Activated CD4-positive, alpha-beta memory T cell treated with anti-CD3 and anti-CD28 coated beads, Interleukin-2, amount 10 ng/mL, durations not matched to agents 7 days and 5 days (primary cell): Measurements from ENCODE around the gene TRIM6. TPM values are rescaled to one million over a fixed set of nuclear protein-coding genes. Genes with fewer than 3 reads are reported as not detected.

Experiments
- CTCF ChIA-PET: fragments of 350-600 bp; sonication (Branson Sonifier 250); formaldehyde crosslinking; loops from one replicate; lab custom pipeline; 2021; ENCODE audit warnings: antibody characterized with exemption, inconsistent platforms; lab: Charles Lee
- POLR2A ChIA-PET: fragments of 350-600 bp; sonication (Branson Sonifier 250); formaldehyde crosslinking; loops from one replicate; lab custom pipeline; 2021; ENCODE audit warnings: antibody characterized with exemption; lab: Charles Lee
- DNase-seq: peaks from one replicate; pipeline ENCODE4 v3.0.0-alpha.2; 2020
- H3K27ac Mint-ChIP-seq: one replicate; pipeline ENCODE4 v1.8.0; 2021; ENCODE audit warnings: mild to moderate bottlenecking, mixed read lengths
- H3K27me3 Mint-ChIP-seq: one replicate; pipeline ENCODE4 v1.8.0; 2021; ENCODE audit warnings: mixed read lengths
- H3K36me3 Mint-ChIP-seq: one replicate; pipeline ENCODE4 v1.8.0; 2021; ENCODE audit warnings: low read depth, mixed read lengths
- H3K4me1 Mint-ChIP-seq: one replicate; pipeline ENCODE4 v1.8.0; 2021; ENCODE audit warnings: mixed read lengths
- H3K4me3 Mint-ChIP-seq: one replicate; pipeline ENCODE4 v1.8.0; 2021; ENCODE audit warnings: mild to moderate bottlenecking, mixed read lengths
- H3K9me3 Mint-ChIP-seq: one replicate; pipeline ENCODE4 v1.8.0; 2021; ENCODE audit warnings: mixed read lengths
- total RNA-seq, 2 experiments: library from RNA; stranded (reverse); gene quantifications; one replicate each; pipeline ENCODE4 v1.2.3, GENCODE V29; 2021

Gene TRIM6
- total RNA-seq, 2 experiments from 2014 or later = 0.60 to 1.1 TPM

DNA sequence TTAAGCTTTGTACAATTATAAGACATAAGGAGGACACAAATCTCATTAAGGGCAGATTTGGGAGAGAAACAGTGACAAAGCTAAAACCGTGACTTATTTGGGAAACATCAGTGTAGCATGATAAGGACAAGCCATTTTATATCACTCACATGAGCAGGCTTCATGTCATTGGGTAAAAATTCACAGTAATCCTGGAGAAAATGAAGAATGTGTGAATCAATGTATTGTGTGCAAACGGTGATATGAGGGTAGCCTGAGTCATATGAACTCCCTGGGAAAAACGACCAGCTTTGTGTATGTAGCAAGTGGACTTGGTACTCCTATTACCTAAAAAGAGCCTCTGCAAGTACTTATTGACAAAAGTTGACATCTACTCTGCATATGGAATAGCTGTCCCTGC lies 22.4 kb downstream of the TRIM6 start:
- no peak overlapping the region for H3K4me3 Mint-ChIP-seq
- CTCF ChIA-PET = no interaction called here

DNA sequence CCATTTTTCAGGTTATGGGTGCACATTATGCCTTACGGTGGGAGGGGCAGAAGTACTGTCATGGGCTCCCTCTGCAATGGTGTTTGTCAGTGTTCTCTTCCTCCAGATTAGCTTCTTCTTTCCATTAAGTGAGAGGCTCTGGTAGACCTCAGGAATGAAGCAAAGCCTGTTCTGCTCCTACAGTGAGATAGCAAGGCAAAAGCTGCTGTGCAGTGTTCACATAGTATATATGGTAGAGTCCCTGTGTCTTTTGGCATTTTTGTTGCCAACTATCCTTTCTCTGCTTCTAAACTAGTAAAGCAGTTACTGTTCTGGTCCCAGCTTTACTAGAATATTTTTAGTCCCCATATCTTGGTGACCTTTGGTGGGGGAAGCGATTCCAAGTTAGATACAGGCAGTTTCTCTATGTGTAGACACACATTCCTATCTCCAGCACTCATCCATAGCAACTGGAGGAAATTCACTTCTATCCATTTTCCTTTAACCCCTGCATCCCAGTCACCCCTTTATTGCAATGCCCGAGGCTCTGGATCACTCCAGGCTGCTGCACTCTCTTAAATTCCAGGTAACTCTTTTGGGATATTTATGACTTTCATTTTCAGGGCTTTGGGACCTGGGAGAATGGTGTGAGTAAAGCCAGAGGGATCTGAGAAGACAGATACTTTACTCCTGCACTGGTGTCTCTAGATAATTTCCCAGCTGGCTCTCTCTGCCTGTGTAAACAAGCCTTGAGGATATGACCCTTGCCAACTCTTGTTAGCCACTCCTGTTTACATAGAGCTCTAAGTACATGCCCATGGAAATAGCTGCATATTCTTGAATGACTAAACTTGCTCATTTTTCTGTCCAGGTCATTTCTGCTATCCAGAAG lies 24.4 kb downstream of the TRIM6 start:
- Mint-ChIP-seq H3K36me3 (peaks cover 3% of the 10 kb centered on the region), H3K27me3 (no peaks in the 10 kb centered on the region), H3K27ac (no peak overlapping the region), H3K4me1 (peaks cover 16% of the 10 kb centered on the region), H3K4me3 (no peak overlapping the region), H3K9me3 (no peaks in the 10 kb centered on the region)
- CTCF ChIA-PET = interaction anchor here (1.0 kb wide), 1 partner anchor 21 kb away, joined by 3 read pairs; no protein-coding TSS in a partner anchor
- POLR2A ChIA-PET = interaction anchor here (1.6 kb wide), 1 partner anchor 14 kb away, joined by 4 read pairs; no protein-coding TSS in a partner anchor
- DNase-seq = no peak

More for the DNA sequence above, 22.4 kb downstream of the TRIM6 start:
- peaks cover 7% of the 10 kb centered on the region for H3K4me1 Mint-ChIP-seq
- H3K9me3 Mint-ChIP-seq = no peaks in the 10 kb centered on the region
- no peak for DNase-seq
- no peak overlapping the region for H3K27ac Mint-ChIP-seq
- POLR2A ChIA-PET = interaction anchor here (1.6 kb wide), 1 partner anchor 16 kb away, joined by 4 read pairs; no protein-coding TSS in a partner anchor
- H3K27me3 Mint-ChIP-seq = peaks cover 3% of the 10 kb centered on the region
- H3K36me3 Mint-ChIP-seq = peaks cover 3% of the 10 kb centered on the region

DNA sequence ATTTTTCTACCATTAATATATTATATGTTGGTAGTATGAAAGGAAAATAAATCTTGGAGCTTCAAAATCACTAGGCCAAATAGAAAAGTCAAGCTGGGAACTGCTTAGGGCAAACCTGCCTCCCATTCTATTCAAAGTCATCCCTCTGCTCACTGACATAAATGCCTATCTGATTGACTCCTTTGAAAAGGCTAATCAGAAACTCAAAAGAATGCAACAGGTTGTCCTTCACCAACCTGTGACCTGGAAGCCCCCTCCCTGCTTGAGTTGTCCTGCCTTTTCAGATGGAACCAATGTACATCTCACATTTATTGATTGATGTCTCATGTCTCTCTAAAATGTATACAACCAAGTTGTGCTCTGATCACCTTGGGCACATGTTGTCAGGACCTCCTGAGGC lies 25.1 kb downstream of the TRIM6 start:
- no peak for DNase-seq
- peaks cover 6% of the 10 kb centered on the region for H3K36me3 Mint-ChIP-seq
- no peaks in the 10 kb centered on the region for H3K27me3 Mint-ChIP-seq
- H3K4me1 Mint-ChIP-seq = peaks cover 23% of the 10 kb centered on the region
- CTCF ChIA-PET = no interaction called here
- no peak overlapping the region for H3K4me3 Mint-ChIP-seq
- no peak overlapping the region for H3K27ac Mint-ChIP-seq
- POLR2A ChIA-PET = interaction anchor here (1.1 kb wide), 1 partner anchor 62 kb away, joined by 3 read pairs; no protein-coding TSS in a partner anchor
- no peaks in the 10 kb centered on the region for H3K9me3 Mint-ChIP-seq

DNA sequence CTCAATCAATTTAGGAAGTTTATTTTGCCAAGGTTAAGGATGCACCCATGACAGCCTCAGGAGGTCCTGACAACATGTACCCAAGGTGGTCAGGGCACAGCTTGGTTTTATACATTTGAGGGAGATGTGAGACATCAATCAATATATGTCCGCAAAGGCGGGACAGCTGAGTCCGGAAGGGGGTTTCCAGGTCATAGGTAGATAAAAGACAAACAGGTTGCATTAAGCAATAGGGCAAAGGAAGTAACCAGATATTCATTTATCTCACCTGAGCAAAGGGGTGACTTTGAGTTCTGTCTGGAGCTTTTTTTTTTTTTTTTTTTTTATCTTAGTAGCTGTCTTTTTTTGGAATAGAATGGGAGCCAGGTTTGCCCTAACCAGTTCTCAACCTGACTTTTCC lies 26.4 kb downstream of the TRIM6 start:
- H3K4me1 Mint-ChIP-seq = peaks cover 35% of the 10 kb centered on the region
- CTCF ChIA-PET = no interaction called here
- peaks cover 15% of the 10 kb centered on the region for H3K36me3 Mint-ChIP-seq
- DNase-seq = no peak
- no peaks in the 10 kb centered on the region for H3K27me3 Mint-ChIP-seq
- POLR2A ChIA-PET = no interaction called here
- H3K4me3 Mint-ChIP-seq = peak overlapping the region; percentile 10
- no peak overlapping the region for H3K27ac Mint-ChIP-seq
- no peaks in the 10 kb centered on the region for H3K9me3 Mint-ChIP-seq

DNA sequence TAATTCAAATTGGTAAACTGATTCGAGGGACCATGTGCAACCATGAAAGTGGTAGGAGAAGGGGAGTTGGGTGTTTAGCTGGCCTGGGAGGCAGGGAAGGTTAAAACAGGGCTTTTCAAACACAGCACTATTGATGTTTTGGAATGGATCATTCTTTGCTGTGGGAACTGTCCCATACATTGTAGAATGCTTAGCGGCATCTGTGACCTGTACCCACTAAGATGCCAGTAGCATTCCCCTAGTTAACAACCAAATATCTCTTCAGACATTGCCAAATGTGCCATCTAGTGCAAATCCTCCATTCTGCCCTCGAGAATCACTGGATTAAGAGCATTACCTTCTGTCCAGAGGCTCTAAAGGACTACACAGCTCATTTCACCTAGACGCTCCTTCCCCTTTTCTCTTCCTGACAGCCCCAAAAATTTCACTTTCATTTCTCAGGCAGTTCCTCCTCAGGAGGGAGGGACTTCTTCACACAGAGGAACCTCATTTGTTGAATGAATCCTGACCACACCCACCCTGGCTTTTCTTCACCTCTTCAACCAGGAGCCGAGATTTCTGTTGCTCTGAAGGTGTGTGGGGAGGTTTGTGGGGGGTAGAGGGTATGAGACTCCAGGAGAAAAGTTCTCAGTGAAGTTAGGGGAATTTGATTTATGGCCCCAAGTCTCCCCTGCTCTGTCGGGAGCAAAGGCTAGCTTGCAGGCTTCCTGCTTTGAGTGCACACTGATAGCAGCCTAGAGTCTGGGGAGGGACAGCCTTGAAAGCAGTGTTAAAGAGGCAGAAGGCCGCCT lies 28.2 kb downstream of the TRIM6 start, which contains the start of gene TRIM34:
Gene TRIM34, plus strand, starts transcription at position 513 of the 791 bp plus-strand sequence. CDS start 7,331 bp downstream, outside the sequence.
- ChIA-PET POLR2A (interaction anchor here (1.3 to 4.2 kb wide), 5 partner anchors 11 to 71 kb away, joined by 3 to 25 read pairs (median 4); partner anchors contain the start of genes TRIM22 and TRIM5), CTCF (interaction anchor here (1.0 to 1.2 kb wide), 2 partner anchors 60 to 765 kb away, joined by 3 to 6 read pairs; partner anchors contain the start of genes SMPD1 and TRIM5)
- peaks cover 3% of the 10 kb centered on the region for H3K9me3 Mint-ChIP-seq
- H3K4me3 Mint-ChIP-seq = peak within 1 kb of the TSS; percentile 90
- peaks cover 23% of the 10 kb centered on the region for H3K36me3 Mint-ChIP-seq
- DNase-seq = peak; percentile 72
- H3K27ac Mint-ChIP-seq = peak within 1 kb of the TSS; percentile 89
- no peaks in the 10 kb centered on the region for H3K27me3 Mint-ChIP-seq
- H3K4me1 Mint-ChIP-seq = peaks cover 48% of the 10 kb centered on the region

DNA sequence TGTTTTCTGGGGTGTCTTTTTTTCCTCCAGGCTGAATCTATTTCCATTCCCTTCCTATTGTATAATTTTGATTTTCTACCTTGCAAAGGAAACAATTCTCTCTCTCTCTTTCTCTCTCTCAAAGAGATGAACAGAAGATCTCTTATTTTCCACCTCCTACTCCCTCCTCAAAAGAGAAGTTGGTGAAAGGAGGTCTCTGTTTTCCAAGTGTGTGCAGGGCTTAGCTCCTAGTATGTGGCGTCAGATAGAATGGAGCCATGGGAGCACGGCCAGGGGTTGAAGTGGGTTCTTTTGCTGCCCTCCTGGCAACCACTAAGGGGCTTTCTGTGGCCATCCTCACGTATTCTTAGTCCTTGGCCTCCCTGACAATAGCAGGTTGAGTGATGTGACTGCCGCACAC lies 28.8 kb downstream of the TRIM6 start:
- POLR2A ChIA-PET = interaction anchor here (1.3 to 4.2 kb wide), 5 partner anchors 11 to 70 kb away, joined by 3 to 25 read pairs (median 4); partner anchors contain the start of genes TRIM22 and TRIM5
- peak overlapping the region; percentile 90 for H3K4me3 Mint-ChIP-seq
- peaks cover 25% of the 10 kb centered on the region for H3K36me3 Mint-ChIP-seq
- H3K4me1 Mint-ChIP-seq = peaks cover 48% of the 10 kb centered on the region
- no peaks in the 10 kb centered on the region for H3K27me3 Mint-ChIP-seq
- no peak for DNase-seq
- H3K27ac Mint-ChIP-seq = peak overlapping the region; percentile 89
- CTCF ChIA-PET = interaction anchor here (1.0 kb wide), 1 partner anchor 765 kb away, joined by 3 read pairs; the partner anchor contains the start of gene SMPD1
- H3K9me3 Mint-ChIP-seq = peaks cover 3% of the 10 kb centered on the region

DNA sequence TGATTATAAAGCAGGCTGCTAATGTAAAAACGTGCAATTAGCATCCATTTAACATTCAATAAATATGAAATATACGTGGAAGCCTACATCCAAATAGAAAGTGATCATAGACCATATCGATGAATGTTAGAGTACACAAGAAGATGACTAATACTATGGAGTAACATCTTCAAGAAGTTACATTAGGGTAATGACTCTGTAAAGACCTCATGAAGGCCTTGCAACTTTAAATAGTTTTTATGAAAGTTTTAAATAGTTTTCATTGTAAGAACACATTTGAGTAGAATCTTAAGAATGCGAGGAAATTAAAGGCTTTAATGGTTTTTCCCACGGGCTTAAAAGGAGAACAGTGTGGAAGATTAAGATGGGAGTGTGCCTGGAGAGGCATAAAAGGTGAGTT lies 29.8 kb downstream of the TRIM6 start:
- no peak for DNase-seq
- peak overlapping the region; percentile 49 for H3K27ac Mint-ChIP-seq
- H3K4me3 Mint-ChIP-seq = peak overlapping the region; percentile 90

DNA sequence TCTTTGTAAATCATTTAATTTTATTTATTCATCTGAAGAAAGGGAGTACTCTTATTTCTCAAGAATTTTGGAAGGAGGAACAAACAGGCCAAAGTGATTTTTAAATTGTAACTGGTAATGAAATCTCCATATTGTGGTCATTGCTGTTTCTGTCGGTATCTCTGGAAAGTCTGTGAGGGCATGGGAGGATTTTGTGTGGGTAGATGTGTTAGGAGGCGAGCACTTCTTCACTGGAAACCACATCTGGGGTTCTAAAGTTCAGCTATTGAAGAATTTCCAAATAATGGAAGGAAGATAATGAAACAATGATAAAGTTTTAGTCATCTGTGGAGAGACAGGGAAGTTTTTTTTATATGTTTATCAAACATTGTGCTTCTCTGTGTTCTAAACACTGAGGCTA lies 35.0 kb downstream of the TRIM6 start:
- ChIA-PET POLR2A (no interaction called here), CTCF (no interaction called here)
- Mint-ChIP-seq H3K36me3 (peaks cover 57% of the 10 kb centered on the region), H3K4me1 (peaks cover 30% of the 10 kb centered on the region), H3K27me3 (no peaks in the 10 kb centered on the region), H3K9me3 (peaks cover 3% of the 10 kb centered on the region), H3K27ac (no peak overlapping the region), H3K4me3 (no peak overlapping the region)
- no peak for DNase-seq

More for the DNA sequence above, 29.8 kb downstream of the TRIM6 start:
- H3K36me3 Mint-ChIP-seq = peaks cover 31% of the 10 kb centered on the region
- peaks cover 50% of the 10 kb centered on the region for H3K4me1 Mint-ChIP-seq
- CTCF ChIA-PET = interaction anchor here (0.7 kb wide), 1 partner anchor 116 kb away, joined by 3 read pairs; no protein-coding TSS in a partner anchor
- no peaks in the 10 kb centered on the region for H3K27me3 Mint-ChIP-seq
- POLR2A ChIA-PET = interaction anchor here (4.2 kb wide), 1 partner anchor 58 kb away, joined by 25 read pairs; the partner anchor contains the start of gene TRIM5
- peaks cover 3% of the 10 kb centered on the region for H3K9me3 Mint-ChIP-seq

DNA sequence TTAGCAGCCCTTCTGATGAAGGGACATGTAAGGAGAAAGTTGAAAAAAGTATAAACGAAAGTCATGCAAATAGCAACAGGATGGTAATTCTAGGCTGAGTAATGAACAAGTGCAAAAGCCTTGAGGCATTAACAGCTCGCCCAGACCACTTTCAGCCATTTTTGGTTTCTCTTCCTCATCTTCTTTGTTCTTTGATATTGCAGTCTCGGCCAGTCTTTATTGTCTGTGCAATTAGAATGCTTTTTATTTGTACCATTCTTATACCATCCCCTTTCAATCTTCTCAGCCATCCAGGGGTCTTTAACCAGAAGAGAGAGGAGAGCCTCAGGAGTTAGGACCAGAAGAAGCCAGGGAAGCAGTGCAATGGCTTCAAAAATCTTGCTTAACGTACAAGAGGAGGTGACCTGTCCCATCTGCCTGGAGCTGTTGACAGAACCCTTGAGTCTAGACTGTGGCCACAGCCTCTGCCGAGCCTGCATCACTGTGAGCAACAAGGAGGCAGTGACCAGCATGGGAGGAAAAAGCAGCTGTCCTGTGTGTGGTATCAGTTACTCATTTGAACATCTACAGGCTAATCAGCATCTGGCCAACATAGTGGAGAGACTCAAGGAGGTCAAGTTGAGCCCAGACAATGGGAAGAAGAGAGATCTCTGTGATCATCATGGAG lies 35.7 kb downstream of the TRIM6 start:
- H3K4me3 Mint-ChIP-seq = no peak overlapping the region

DNA sequence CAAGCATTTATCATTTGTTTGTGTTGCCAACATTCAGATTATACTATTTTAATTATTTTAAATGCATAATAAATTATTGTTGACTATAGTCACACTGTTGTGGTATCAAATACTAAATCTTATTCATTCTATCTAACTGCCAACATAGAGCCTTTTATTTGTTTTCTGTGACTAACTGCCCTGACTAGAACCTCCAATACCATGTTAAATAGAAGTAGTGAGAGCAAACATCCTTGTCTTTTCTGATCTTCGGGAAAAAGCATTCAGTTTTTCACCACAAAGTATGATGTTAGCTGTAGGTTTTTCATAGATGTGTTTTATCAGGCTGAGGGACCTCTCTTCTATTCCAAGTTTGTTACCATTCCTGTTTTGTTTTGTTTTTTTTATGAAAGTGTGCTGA lies 43.5 kb downstream of the TRIM6 start:
- ChIA-PET CTCF (no interaction called here), POLR2A (no interaction called here)
- no peak for DNase-seq
- peaks cover 8% of the 10 kb centered on the region for H3K4me1 Mint-ChIP-seq
- no peak overlapping the region for H3K4me3 Mint-ChIP-seq
- no peaks in the 10 kb centered on the region for H3K9me3 Mint-ChIP-seq
- H3K36me3 Mint-ChIP-seq = peaks cover 63% of the 10 kb centered on the region
- H3K27me3 Mint-ChIP-seq = no peaks in the 10 kb centered on the region
- no peak overlapping the region for H3K27ac Mint-ChIP-seq

More for the DNA sequence above, 35.7 kb downstream of the TRIM6 start:
- Mint-ChIP-seq H3K4me1 (peaks cover 24% of the 10 kb centered on the region), H3K27ac (no peak overlapping the region), H3K36me3 (peaks cover 53% of the 10 kb centered on the region), H3K27me3 (no peaks in the 10 kb centered on the region), H3K9me3 (peaks cover 3% of the 10 kb centered on the region)
- no peak for DNase-seq
- CTCF ChIA-PET = no interaction called here
- POLR2A ChIA-PET = interaction anchor here (0.7 kb wide), 1 partner anchor 15 kb away, joined by 3 read pairs; no protein-coding TSS in a partner anchor

DNA sequence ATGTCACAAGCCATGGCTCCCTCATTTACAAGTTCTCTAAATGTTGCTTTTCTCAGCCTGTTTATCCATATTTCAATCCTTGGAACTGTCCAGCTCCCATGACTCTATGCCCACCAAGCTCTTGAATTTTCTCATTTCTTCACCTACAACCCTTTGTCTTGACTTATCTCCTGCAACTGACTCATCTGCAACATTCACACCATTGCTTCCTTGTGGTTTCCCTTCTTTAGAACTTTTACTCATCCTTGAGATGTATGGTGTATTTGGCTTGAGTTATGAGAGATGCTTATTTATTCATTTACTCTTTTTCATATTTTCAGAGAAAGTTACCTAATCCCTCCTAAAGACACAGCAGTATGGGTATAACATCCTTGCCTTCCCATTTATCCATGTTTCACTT lies 47.1 kb downstream of the TRIM6 start:
- no peak overlapping the region for H3K4me3 Mint-ChIP-seq
- no peak overlapping the region for H3K27ac Mint-ChIP-seq
- DNase-seq = no peak
- CTCF ChIA-PET = no interaction called here
- H3K4me1 Mint-ChIP-seq = peaks cover 8% of the 10 kb centered on the region
- no peaks in the 10 kb centered on the region for H3K9me3 Mint-ChIP-seq
- H3K36me3 Mint-ChIP-seq = peaks cover 43% of the 10 kb centered on the region
- POLR2A ChIA-PET = no interaction called here
- no peaks in the 10 kb centered on the region for H3K27me3 Mint-ChIP-seq

DNA sequence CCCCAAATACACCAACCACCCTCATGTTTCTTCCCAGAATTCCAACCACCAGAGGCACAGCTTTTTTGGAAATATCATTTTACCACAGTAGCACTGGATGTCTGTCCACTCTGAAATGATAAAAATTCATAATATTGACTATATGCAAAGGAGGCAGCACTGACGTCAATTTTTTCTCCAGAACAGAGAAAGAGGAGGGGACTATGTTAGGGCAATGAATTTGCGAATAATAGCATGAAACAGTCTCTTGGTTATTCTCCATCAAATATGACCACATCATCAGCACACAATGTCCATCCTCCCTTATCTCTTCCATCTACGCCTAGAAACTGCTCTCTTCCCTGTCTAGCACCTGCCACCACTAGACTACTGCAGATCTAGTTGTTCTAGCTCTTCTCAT lies 49.7 kb downstream of the TRIM6 start:
- Mint-ChIP-seq H3K9me3 (no peaks in the 10 kb centered on the region), H3K27ac (no peak overlapping the region), H3K4me3 (no peak overlapping the region), H3K27me3 (no peaks in the 10 kb centered on the region), H3K4me1 (peaks cover 8% of the 10 kb centered on the region), H3K36me3 (peaks cover 28% of the 10 kb centered on the region)
- CTCF ChIA-PET = interaction anchor here (0.6 kb wide), 1 partner anchor 75 kb away, joined by 3 read pairs; no protein-coding TSS in a partner anchor
- POLR2A ChIA-PET = interaction anchor here (0.9 kb wide), 1 partner anchor 14 kb away, joined by 3 read pairs; no protein-coding TSS in a partner anchor
- no peak for DNase-seq
